Osteocyte (in vitro differentiated cells): ENCODE results near the gene PHETA1. TPM values are rescaled to one million over a fixed set of nuclear protein-coding genes. Genes with fewer than 3 reads are reported as not detected.
A peak's percentile ranks its signal among the peaks of the same experiment; 100 is the strongest.
"Not testable (repeated sequence)": the region's sequence is repeated elsewhere in the genome, so short reads cannot be mapped to it uniquely, and the experiment has no call there.

Source experiments
- DNase-seq: peaks from one replicate; pipeline ENCODE4 v3.0.0; 2021; ENCODE audit warnings: mixed read lengths; ENCODE audit not compliant: unreplicated experiment; ENCODE audit errors: extremely low spot score
- H3K27ac Mint-ChIP-seq: one replicate; pipeline ENCODE4 v1.8.0; 2021; ENCODE audit warnings: mild to moderate bottlenecking, mixed read lengths; ENCODE audit not compliant: unreplicated experiment
- H3K27me3 Mint-ChIP-seq: one replicate; pipeline ENCODE4 v1.8.0; 2021; ENCODE audit warnings: mixed read lengths; ENCODE audit not compliant: unreplicated experiment
- H3K36me3 Mint-ChIP-seq: one replicate; pipeline ENCODE4 v1.8.0; 2021; ENCODE audit warnings: mixed read lengths; ENCODE audit not compliant: unreplicated experiment
- H3K4me1 Mint-ChIP-seq: one replicate; pipeline ENCODE4 v1.8.0; 2021; ENCODE audit warnings: mixed read lengths; ENCODE audit not compliant: unreplicated experiment
- H3K4me3 Mint-ChIP-seq: one replicate; pipeline ENCODE4 v1.8.0; 2021; ENCODE audit warnings: mild to moderate bottlenecking, moderate library complexity, mixed read lengths; ENCODE audit not compliant: unreplicated experiment
- H3K9me3 Mint-ChIP-seq: one replicate; pipeline ENCODE4 v1.8.0; 2021; ENCODE audit warnings: mixed read lengths; ENCODE audit not compliant: unreplicated experiment
- CTCF ChIP-seq: fragments of 200-600 bp; sonication (generic); IDR thresholded peaks from 2 replicates; pipeline ENCODE4 v1.5.0; 2021; ENCODE audit warnings: antibody characterized with exemption, mild to moderate bottlenecking, moderate library complexity
- total RNA-seq: library from RNA; stranded (reverse); gene quantifications from 2 replicates; pipeline ENCODE4 v1.2.1, GENCODE V29; 2021

Gene PHETA1
- total RNA-seq, 1 donor from 2014 or later, result 13.6 TPM

DNA sequence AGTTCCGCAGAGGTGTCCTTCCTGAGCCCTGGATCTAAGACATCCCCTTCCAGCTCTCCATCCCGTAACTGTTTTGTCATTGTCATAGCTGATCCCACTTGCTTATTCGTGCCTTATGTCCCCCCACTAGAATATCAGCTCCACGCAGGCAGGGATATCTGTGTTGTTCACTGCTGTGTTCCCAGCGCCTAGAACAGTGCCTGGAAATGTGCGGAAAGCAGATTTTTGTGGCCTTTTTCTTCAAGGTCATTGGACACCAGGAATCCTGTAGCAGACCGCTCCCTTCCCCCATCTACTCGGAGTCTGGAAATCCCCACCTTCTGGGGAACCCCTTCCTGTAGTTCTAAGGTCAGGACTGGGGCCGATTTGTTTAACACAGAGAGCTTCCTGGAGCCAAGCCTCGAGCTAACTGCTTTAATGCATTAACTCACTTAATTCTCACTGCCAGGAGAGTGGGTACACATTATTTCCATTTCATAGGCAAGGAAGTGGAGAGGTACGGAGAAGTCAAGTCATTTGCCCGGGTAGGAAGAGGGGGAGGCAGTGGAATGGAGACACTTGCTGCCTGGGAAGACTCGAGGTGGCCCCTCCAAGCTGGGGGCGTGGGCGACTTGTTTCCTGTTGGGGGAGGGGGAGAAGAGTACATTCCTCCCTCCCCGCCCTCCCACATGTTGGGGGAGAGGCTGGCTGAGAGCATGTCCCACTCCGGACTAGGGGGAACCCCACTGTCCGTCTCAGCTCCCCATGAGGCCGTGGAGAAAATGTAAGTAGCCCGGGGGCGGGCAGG lies 35.7 kb upstream of the PHETA1 start:
- no peaks in the 10 kb centered on the region for H3K9me3 Mint-ChIP-seq
- H3K27ac Mint-ChIP-seq, result peak overlapping the region; percentile 71
- peaks cover 53% of the 10 kb centered on the region for H3K4me1 Mint-ChIP-seq
- no peak for TF ChIP-seq CTCF
- no peaks in the 10 kb centered on the region for H3K36me3 Mint-ChIP-seq
- no peaks in the 10 kb centered on the region for H3K27me3 Mint-ChIP-seq
- no peak for DNase-seq
- peak overlapping the region; percentile 84 for H3K4me3 Mint-ChIP-seq

DNA sequence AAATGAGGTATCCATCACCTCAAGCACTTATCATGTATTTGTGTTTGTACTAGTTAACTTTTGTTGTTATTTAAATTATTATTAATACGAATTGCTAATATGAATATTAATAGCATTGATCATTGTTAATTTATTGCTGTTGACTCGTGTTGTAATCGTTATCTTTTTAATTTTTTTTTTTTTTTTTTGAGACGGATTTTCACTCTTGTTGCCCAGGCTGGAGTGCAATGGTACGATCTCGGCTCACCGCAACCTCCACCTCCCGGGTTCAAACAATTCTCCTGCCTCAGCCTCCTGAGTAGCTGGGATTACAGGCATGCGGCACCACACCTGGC lies 33.6 kb upstream of the PHETA1 start:
- not testable (repeated sequence) for H3K27me3 Mint-ChIP-seq, H3K4me3 Mint-ChIP-seq, H3K9me3 Mint-ChIP-seq, H3K36me3 Mint-ChIP-seq, DNase-seq
- Mint-ChIP-seq H3K4me1 (peaks cover 46% of the 10 kb centered on the region), H3K27ac (peak overlapping the region; percentile 75)

DNA sequence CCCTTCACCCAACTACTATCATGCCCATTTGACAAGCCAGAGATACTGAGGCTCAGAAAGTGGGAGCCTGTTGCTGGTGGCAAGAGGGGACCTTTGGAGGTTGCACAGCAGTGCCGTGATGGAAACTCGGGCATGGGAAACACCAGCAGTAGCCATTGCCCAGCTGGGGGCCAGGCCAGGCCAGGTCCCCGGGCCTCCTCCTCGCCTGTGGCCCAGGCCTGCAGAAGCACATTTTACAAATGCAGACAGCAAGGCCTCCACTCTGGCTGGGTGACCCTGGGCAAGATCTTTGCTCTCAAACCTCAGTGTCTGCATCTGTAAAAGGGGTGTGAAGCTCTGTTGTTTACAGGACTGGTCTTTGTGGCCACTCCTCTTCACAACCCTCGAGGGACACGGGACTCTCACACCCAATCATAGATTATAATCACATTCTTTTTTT lies 32.3 kb upstream of the PHETA1 start:
- H3K27me3 Mint-ChIP-seq, result no peaks in the 10 kb centered on the region
- H3K36me3 Mint-ChIP-seq, result no peaks in the 10 kb centered on the region
- TF ChIP-seq CTCF, result no peak
- no peak overlapping the region for H3K27ac Mint-ChIP-seq
- H3K4me1 Mint-ChIP-seq, result peaks cover 45% of the 10 kb centered on the region
- DNase-seq, result no peak
- H3K4me3 Mint-ChIP-seq, result no peak overlapping the region
- H3K9me3 Mint-ChIP-seq, result no peaks in the 10 kb centered on the region

DNA sequence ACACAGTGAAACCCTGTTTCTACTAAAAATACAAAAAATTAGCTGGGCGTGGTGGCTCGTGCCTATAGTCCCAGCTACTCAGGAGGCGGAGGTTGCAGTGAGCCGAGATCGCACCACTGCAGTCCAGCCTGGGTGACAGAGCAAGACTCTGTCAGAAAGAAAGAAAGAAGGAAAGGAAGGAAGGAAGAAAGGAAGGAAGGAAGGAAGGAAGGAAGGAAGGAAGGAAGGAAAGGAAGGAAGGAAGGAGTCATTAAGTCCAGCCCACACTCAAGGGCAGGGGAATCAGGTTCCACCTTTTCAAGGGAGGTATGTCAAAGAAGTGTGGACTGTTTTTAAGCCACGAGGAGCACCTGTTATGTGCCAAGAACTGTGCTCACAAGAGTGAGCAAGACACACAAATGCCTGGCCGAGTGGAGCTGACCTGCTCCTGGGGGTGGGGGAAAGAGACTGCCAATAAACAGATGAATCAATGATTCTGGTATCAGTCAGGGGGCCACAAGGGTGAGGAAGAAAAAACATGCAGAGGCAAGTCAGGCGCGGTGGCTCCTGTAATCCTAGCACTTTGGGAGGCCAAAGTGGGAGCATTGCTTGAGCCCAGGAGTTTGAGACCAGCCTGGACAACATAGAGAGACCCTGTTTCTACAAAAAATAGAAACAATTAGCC lies 31.0 kb upstream of the PHETA1 start:
- not testable (repeated sequence) for H3K27me3 Mint-ChIP-seq, H3K36me3 Mint-ChIP-seq, H3K27ac Mint-ChIP-seq, H3K9me3 Mint-ChIP-seq, DNase-seq, H3K4me3 Mint-ChIP-seq
- H3K4me1 Mint-ChIP-seq, result peaks cover 44% of the 10 kb centered on the region

DNA sequence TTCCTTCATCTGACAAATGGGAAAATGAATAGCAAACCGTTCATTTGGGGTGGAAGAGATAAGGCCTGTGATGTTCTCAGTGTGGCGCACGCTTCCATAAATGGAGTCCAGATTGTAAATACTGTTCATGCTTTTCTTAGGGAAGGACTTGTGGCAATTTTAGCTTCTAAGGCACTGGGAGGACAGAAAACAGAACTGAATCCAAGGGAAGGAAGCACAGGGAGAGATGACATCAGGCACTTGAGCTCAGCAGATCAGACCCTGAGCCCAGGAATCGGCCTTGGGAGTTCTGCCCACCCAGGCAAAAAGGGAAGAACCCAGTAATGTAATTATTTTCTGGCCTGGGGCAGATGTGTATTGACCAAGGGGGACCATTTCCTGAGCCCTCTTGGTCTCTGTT lies 29.6 kb upstream of the PHETA1 start:
- Mint-ChIP-seq H3K27ac (peak overlapping the region; percentile 37), H3K9me3 (no peaks in the 10 kb centered on the region), H3K36me3 (no peaks in the 10 kb centered on the region), H3K4me3 (no peak overlapping the region), H3K4me1 (peaks cover 35% of the 10 kb centered on the region), H3K27me3 (no peaks in the 10 kb centered on the region)
- TF ChIP-seq CTCF, result no peak
- no peak for DNase-seq

DNA sequence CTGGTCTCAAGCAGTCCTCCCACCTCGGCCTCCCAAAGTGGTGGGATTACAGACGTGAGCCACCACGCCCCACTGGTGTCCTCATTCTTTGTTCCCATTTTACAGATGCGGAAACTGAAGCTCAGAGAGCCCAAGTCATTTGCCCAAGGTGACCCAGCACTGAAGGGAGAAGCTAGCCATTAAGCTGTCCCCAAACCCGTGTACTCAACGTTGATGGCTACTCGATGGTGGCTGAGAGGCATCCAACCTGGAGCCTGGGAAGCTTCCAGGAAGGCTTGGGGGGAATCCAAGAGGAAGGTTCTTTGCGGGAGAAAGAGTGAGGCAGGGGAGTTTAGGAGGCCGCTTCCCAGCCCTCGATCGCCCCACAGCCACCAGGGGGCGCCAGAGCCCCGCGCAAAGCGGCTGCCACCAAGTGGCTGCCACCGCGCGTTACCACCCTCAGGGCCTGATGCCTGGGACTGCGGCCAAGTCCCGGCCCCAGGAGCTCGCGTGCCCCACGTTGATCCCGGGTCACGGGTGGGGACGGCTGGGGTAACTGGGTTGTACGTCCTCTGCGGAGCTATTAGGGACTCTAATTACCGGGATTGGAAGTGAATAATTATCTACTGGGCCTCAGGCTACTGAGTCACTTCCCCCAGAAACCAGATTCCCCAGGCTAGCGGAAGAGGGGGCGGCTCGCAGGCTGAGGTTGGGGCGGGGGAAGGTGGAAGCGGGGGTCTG lies 28.0 kb upstream of the PHETA1 start:
- H3K27me3 Mint-ChIP-seq, result no peaks in the 10 kb centered on the region
- H3K4me3 Mint-ChIP-seq, result peak overlapping the region; percentile 57
- peak overlapping the region; percentile 86 for H3K27ac Mint-ChIP-seq
- H3K36me3 Mint-ChIP-seq, result no peaks in the 10 kb centered on the region
- DNase-seq, result peak; percentile 97
- no peaks in the 10 kb centered on the region for H3K9me3 Mint-ChIP-seq
- H3K4me1 Mint-ChIP-seq, result peaks cover 27% of the 10 kb centered on the region
- peak; percentile 100 for TF ChIP-seq CTCF

GRCh38 chr12:111396271-111396670 lies 27.4 kb upstream of the PHETA1 start:
- DNase-seq, H3K9me3 Mint-ChIP-seq, H3K36me3 Mint-ChIP-seq, H3K27me3 Mint-ChIP-seq, H3K27ac Mint-ChIP-seq, H3K4me3 Mint-ChIP-seq: not testable (repeated sequence)
- peaks cover 27% of the 10 kb centered on the region for H3K4me1 Mint-ChIP-seq
